ENCODE measurements around the gene CDH13. TPM values are rescaled to one million over a fixed set of nuclear protein-coding genes. Genes with fewer than 3 reads are reported as not detected.

Gene CDH13
- total and polyA plus RNA-seq, 2 donors (not counting 3 experiments of a cell fraction or from before 2014, with no cell fraction given): 96.6 to 124 TPM

DNA sequence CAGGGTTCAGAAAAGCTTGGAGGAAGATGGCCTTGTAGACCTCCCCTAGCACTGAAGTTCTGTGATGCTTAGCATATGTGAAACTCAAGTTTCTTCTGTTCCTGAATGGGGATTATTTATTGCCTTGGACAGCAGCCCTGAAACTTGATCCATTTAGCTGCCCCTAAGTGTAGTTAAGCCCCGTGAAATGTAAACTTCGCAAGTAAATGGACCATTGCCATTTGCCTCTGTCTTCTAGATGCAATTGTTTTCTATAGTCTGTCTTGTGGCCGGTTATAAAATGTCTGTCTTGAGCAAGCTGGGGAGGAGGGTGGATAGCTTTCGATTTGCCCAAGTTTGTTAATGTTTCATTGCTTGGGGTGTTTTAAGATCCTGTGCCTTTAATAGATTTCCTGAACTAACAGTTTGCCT lies 261.8 kb downstream of the CDH13 start:
- Histone ChIP-seq H4K20me1 (replicated peaks; ENCODE audit: control insufficient read depth, extremely low read depth, insufficient read depth, low read length) (no peaks in the 10 kb centered on the region), H3K27me3 (ENCODE audit: control insufficient read depth in 2 of 2, insufficient read depth in 2 of 2, low read length in 2 of 2) (no peaks in the 10 kb centered on the region), H3K36me3 (ENCODE audit: control insufficient read depth in 2 of 2, extremely low read depth in 1 of 2, insufficient read depth in 2 of 2, low read length in 2 of 2) (no peaks in the 10 kb centered on the region), H3K27ac (ENCODE audit: insufficient read depth, low read depth, low read length) (no peak overlapping the region), H3K9ac (replicated peaks; ENCODE audit: extremely low read depth, insufficient read depth, low read length) (no peak overlapping the region), H3K79me2 (ENCODE audit: control insufficient read depth, insufficient read depth, low read length) (no peaks in the 10 kb centered on the region), H2AFZ (ENCODE audit: low read depth, low read length) (no peak overlapping the region), H3K4me2 (ENCODE audit: insufficient read depth, low read length) (no peak overlapping the region), H3K4me3 (replicated peaks in 1 of 3; ENCODE audit: insufficient read depth in 1 of 3, low read depth in 1 of 3, low read length in 3 of 3) (no peak overlapping the region), H3K9me1 (replicated peaks; ENCODE audit: control insufficient read depth, extremely low read depth, insufficient read depth, low read length) (no peaks in the 10 kb centered on the region), H3K9me3 (replicated peaks; ENCODE audit: control insufficient read depth, insufficient read depth, low read length) (no peaks in the 10 kb centered on the region), H3K4me1 (ENCODE audit: control insufficient read depth, extremely low read depth, insufficient read depth, low read length) (no peaks in the 10 kb centered on the region)
- intact Hi-C loops (cut with micrococcal nuclease) (no loop called here), dilution Hi-C loops (cut with MboI; ENCODE audit: extremely low pct_ligation_motif_present, low sequenced_read_pairs) (no loop called here)
- BruUV-seq (replicated peaks): no TSS peak
- POLR2A ChIA-PET: no interaction called here
- no peak for FAIRE-seq
- DNase-seq (ENCODE audit: low read depth, low spot score): peak; percentile 34
- CTCF ChIA-PET: interaction anchor here (1.1 to 1.3 kb wide), 2 partner anchors 9 to 12 kb away, joined by 4 to 5 read pairs; no protein-coding TSS in a partner anchor
- TF ChIP-seq POLR2AphosphoS5 (IDR thresholded peaks at IDR 0.05; ENCODE audit: insufficient read depth, low read depth, low read length) (no peak), FOS (IDR thresholded peaks at IDR 0.05; ENCODE audit: borderline replicate concordance, insufficient read depth, low read length) (no peak)
- TF ChIP-seq, protein P1, sequence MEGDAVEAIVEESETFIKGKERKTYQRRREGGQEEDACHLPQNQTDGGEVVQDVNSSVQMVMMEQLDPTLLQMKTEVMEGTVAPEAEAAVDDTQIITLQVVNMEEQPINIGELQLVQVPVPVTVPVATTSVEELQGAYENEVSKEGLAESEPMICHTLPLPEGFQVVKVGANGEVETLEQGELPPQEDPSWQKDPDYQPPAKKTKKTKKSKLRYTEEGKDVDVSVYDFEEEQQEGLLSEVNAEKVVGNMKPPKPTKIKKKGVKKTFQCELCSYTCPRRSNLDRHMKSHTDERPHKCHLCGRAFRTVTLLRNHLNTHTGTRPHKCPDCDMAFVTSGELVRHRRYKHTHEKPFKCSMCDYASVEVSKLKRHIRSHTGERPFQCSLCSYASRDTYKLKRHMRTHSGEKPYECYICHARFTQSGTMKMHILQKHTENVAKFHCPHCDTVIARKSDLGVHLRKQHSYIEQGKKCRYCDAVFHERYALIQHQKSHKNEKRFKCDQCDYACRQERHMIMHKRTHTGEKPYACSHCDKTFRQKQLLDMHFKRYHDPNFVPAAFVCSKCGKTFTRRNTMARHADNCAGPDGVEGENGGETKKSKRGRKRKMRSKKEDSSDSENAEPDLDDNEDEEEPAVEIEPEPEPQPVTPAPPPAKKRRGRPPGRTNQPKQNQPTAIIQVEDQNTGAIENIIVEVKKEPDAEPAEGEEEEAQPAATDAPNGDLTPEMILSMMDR (IDR thresholded peaks at IDR 0.05; ENCODE audit: extremely low read depth in 1 of 2, insufficient read depth in 1 of 2, low read depth in 1 of 2, low read length in 2 of 2): no peak

DNA sequence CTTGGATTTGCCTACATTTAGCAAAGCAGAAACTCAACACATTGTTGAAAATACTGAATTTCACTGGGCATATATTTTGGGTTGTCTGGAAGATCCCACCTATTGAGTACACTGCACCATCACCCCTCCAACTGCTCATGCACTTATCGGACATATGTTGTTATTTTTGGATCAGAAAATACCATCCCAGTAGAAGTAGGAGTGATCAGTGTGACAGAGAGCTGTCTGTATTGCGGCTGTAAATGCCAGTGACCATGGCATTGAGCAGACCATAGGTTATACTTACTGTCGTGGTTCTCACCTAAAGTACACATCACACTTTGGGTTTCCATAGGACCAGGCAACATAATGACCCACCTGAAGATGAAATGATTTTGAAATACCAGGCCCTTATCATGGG lies 264.7 kb downstream of the CDH13 start:
- intact Hi-C loops (cut with micrococcal nuclease) (no loop called here), dilution Hi-C loops (cut with MboI; ENCODE audit: extremely low pct_ligation_motif_present, low sequenced_read_pairs) (no loop called here)
- POLR2A ChIA-PET: no interaction called here

More for the DNA sequence above, 264.7 kb downstream of the CDH13 start:
- no peaks in the 10 kb centered on the region for H3K79me2 ChIP-seq (ENCODE audit: control insufficient read depth, insufficient read depth, low read length)
- DNase-seq (ENCODE audit: low read depth, low spot score): no peak
- CTCF ChIA-PET: interaction anchor here (1.3 kb wide), 1 partner anchor 12 kb away, joined by 3 read pairs; no protein-coding TSS in a partner anchor
- no peaks in the 10 kb centered on the region for H4K20me1 ChIP-seq (replicated peaks; ENCODE audit: control insufficient read depth, extremely low read depth, insufficient read depth, low read length)
- H3K27me3 ChIP-seq (ENCODE audit: control insufficient read depth in 2 of 2, insufficient read depth in 2 of 2, low read length in 2 of 2): no peaks in the 10 kb centered on the region
- no peak overlapping the region for H3K9ac ChIP-seq (replicated peaks; ENCODE audit: extremely low read depth, insufficient read depth, low read length)
- H3K4me3 ChIP-seq (replicated peaks in 1 of 3; ENCODE audit: insufficient read depth in 1 of 3, low read depth in 1 of 3, low read length in 3 of 3): no peak overlapping the region
- H2AFZ ChIP-seq (ENCODE audit: low read depth, low read length): no peak overlapping the region
- H3K4me1 ChIP-seq (ENCODE audit: control insufficient read depth, extremely low read depth, insufficient read depth, low read length): no peaks in the 10 kb centered on the region
- no peaks in the 10 kb centered on the region for H3K36me3 ChIP-seq (ENCODE audit: control insufficient read depth in 2 of 2, extremely low read depth in 1 of 2, insufficient read depth in 2 of 2, low read length in 2 of 2)
- TF ChIP-seq, protein P2, sequence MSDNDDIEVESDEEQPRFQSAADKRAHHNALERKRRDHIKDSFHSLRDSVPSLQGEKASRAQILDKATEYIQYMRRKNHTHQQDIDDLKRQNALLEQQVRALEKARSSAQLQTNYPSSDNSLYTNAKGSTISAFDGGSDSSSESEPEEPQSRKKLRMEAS (IDR thresholded peaks at IDR 0.05; ENCODE audit: insufficient read depth, insufficient read length): no peak
- TF ChIP-seq JUN (IDR thresholded peaks at IDR 0.05; ENCODE audit: borderline replicate concordance, insufficient read depth, insufficient read length, low read depth): no peak
- TF ChIP-seq EZH2 (IDR thresholded peaks at IDR 0.05; ENCODE audit: borderline replicate concordance, low read depth, low read length, severe bottlenecking): no peak
- TF ChIP-seq MYC (IDR thresholded peaks at IDR 0.05; ENCODE audit: low read depth, low read length): no peak
- TF ChIP-seq POLR2A (IDR thresholded peaks at IDR 0.05; ENCODE audit: low read depth, low read length): no peak
- TF ChIP-seq FOS (IDR thresholded peaks at IDR 0.05; ENCODE audit: borderline replicate concordance, insufficient read depth, low read length): no peak
- no peak for TF ChIP-seq GATA2 (IDR thresholded peaks at IDR 0.05; ENCODE audit: insufficient read depth, insufficient read length, low read depth, low read length)
- TF ChIP-seq POLR2AphosphoS5 (IDR thresholded peaks at IDR 0.05; ENCODE audit: insufficient read depth, low read depth, low read length): no peak
- TF ChIP-seq, protein P1 (IDR thresholded peaks at IDR 0.05; ENCODE audit: extremely low read depth in 1 of 2, insufficient read depth in 1 of 2, low read depth in 1 of 2, low read length in 2 of 2): no peak
- no peak overlapping the region for H3K4me2 ChIP-seq (ENCODE audit: insufficient read depth, low read length)
- no peaks in the 10 kb centered on the region for H3K9me3 ChIP-seq (replicated peaks; ENCODE audit: control insufficient read depth, insufficient read depth, low read length)
- no peaks in the 10 kb centered on the region for H3K9me1 ChIP-seq (replicated peaks; ENCODE audit: control insufficient read depth, extremely low read depth, insufficient read depth, low read length)
- no peak for FAIRE-seq
- H3K27ac ChIP-seq (ENCODE audit: insufficient read depth, low read depth, low read length): no peak overlapping the region
- BruUV-seq (replicated peaks): no TSS peak

Data from endothelial cell of umbilical vein (primary cell).